GM20431 (cell line): Measurements from ENCODE around the gene BRSK2.

ENCODE experiments used
- in situ Hi-C: fragments of 300-500 bp; cut with MseI, MboI; formaldehyde crosslinking; loops from one replicate; pipeline ENCODE4 v1.15.0; 2020; ENCODE audit warnings: low sequenced_read_pairs; ENCODE audit not compliant: unreplicated experiment

BRSK2 gene

GRCh38 chr11:1373536-1374214 is 16.1 kb upstream of the BRSK2 start:
- in situ Hi-C loops: no loop called here

GRCh38 chr11:1375161-1375954 is 14.4 kb upstream of the BRSK2 start:
- in situ Hi-C loops: no loop called here

GRCh38 chr11:1375955-1376258 is 13.8 kb upstream of the BRSK2 start:
- in situ Hi-C loops: no loop called here

GRCh38 chr11:1377231-1377780 is 12.4 kb upstream of the BRSK2 start:
- in situ Hi-C loops: no loop called here

- in situ Hi-C loops: no loop called here
Measured at GRCh38 chr11:1381793-1382425, 7.8 kb upstream of the BRSK2 start.

DNA sequence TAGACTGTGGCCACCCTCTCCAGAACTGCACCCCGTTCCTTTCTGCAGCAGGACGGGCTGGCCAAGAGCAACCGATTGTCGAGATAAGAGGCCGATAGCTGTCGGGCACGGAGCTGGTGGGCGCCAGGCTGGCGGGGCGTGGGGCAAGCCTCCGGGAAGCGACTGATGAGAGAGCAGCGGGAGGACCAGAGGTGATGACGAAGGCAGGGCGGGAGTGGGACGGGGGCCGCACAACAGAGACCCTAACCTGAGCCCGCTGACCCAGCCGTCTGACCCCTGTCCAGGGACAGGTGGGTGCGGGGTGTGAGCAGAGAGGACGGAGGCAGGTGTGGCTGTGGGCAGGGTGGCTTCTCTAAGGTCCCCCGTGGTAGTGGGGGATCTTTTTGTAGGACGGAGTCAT is 7.3 kb upstream of the BRSK2 start:
- in situ Hi-C loops: no loop called here

DNA sequence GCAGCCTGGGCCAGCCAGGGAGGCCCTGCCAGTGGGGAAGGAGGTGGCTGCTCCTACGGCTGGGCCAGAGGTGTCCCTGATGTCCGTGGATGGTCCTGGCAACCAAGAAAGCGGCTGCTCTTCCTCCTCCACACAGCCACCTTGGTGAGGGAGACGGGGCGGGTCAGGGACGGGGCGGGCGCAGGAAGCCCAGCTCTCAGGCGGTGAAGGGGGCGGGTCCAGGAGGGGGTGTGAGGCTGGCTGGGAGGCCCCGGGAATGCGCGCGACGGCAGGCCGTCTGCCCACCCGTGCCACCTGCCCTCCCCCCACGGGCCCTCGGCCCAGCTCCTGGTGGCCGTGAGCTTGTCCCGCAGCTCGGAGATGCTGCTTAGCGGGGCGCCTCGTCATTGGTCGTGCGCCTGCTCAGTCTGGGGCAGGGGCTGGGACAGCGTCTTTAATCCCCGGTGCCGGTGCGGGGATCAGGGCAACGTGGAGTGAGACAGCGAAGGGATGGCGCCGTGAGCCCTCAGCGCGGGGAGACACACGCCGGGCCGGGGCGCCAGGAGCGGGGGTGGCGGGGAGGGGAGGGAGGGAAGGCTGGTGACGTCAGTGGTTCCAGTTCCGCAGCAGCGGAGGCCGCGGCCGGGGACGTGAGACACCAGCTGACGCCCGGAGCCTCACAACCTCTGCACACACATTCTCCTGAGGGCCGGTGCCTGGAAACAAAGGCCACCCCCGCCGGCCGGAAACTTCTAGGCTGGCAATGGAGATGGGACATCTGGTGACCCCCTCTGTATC is 6.7 kb upstream of the BRSK2 start:
- in situ Hi-C loops: no loop called here

DNA sequence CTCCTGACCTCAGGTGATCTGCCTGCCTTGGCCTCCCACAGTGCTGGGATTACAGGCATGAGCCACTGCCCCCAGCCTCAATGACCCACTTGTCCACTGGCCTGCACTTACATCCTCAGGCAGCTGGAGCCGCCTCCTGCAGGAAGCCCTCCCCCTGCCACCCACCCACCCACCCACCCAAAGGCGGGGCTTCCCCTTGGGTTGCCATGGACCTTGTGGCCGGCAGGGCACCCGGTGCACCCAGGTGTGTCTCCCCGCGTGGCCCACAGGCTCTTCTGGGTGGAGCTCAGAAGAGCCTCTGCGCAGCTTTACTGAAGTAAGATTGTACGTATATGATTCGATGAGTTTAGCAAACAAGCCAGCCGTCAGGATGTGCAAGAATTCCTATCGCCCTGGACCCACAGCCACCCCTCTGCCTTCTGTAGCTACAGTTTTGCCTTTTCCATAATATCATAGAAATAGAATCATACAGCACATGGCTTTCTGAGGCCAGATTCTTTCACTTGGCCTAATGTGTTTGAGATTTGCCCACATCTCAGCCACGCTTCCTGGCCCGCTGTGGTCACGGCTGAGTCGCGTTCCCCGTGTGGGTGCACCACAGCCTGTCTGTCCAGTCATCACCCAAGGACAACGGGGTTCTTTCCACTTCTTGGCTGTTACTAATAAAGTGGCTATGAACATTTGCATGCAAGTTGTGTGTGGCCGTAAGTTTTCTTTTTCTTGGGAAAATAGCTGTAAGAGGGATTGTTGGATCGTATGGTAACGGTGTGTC is 5.3 kb upstream of the BRSK2 start:
- in situ Hi-C loops: no loop called here

DNA sequence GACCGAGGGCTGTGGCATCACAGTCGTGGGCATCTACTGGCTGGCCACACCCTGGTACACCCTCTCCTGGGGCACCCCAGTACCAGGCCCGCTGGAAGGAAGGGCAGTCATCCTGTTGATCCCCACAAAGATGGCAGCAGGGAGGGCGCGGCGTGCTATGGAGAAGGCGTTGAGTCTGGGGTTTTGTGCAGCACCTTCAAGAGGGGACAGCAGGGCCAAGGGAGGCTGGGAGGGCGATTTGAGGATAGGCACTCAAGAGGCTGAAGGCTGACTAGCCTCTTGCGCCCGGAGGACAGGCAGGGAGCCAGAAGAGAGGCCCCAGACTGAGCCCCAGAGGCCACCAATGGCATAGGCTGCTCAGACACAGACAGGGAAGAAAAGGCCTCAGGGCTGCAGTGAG is 2.2 kb upstream of the BRSK2 start:
- in situ Hi-C loops: no loop called here

- in situ Hi-C loops: no loop called here
Measured at GRCh38 chr11:1387961-1388762, 1.6 kb upstream of the BRSK2 start.

- in situ Hi-C loops: no loop called here
Measured at GRCh38 chr11:1388763-1389102, 1.0 kb upstream of the BRSK2 start.

GRCh38 chr11:1389103-1389931 is 417 bp upstream of the BRSK2 start:
- in situ Hi-C loops: no loop called here

DNA sequence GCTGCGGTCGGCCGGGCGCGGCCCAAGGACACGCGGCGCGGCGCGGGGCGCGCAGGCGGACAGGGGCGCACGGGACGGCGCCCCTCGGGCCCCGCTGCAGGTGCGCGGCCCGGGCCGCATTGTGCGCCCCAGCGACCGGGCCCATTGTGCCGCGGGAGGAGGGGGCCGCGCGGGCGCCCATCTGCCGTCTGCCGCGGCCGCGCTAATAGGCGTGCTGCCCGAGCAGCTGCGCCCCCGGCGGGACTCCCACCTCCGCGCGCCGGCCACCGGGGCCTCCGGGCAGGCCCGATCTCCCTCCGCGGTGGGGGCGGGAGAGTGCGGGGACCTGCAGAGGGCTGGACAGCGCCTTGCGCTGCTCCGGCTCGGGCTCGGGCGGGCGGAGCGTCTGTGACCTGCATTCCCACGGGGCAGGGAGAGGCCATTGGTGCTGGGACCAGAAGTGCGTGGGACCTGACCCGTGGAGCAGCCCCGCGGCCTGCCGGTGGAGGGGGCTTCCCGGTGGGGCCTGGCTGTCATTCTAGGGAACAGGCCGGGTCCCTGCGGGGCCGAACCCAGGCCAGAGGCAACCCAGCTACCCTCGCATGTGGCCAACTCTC is 933 bp downstream of the BRSK2 start:
- in situ Hi-C loops: no loop called here

GRCh38 chr11:1391165-1392075 is 1.7 kb downstream of the BRSK2 start:
- in situ Hi-C loops: no loop called here

DNA sequence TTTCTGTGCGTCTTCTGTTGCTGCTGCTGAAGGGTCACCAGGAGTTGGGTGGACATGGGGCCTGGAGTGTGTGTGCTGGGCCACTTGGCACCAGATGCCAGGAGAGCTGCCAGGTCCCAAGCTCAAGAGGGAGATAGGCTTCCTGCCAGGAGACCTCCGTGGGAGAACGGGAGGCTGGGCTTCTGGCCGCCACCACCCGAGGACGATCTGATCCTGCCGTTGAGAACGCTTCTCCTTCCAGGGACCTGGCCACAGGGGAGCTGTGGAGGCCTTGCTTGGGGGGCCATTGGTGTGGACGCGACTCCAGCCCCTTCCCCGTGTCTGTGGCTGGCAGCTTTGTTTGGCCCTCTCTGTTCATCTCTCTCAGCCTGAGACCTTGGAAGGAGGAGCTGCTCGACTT is 2.4 kb downstream of the BRSK2 start:
- in situ Hi-C loops: no loop called here

DNA sequence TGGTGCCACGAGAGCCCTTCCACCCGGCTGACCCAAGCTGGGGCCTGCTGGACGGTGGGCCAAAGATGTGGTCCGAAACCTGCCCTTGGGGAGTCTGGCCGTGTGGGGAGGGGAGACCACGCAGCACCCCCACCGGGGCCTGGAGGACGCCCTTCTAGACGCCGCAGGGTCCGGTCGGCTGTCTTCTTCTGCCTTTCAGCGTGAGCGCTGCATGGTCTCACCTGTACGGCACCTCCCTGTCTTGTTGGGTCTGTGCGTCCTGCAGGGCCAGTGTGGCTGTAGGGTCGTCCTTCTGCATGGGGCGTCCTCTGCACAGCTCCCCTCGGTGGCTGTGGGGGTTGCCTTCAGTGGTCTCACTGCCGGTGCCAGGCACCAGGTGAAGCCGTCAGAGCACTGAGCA is 2.8 kb downstream of the BRSK2 start:
- in situ Hi-C loops: no loop called here
